K562 (cell line): Measurements from ENCODE around the gene LMAN2. TPM values are rescaled to one million over a fixed set of nuclear protein-coding genes. Genes with fewer than 3 reads are reported as not detected.

Experiments
- ATAC-seq: fragments of 200-7000 bp; cut with Tn5 transposase; 3 replicates; pipeline ENCODE4 v1.9.1; 2020; ENCODE audit warnings: moderate library complexity
- BruUV-seq: library from RNA; stranded (reverse); fragments of 400-500 nt; replicated peaks from 2 replicates; lab custom pipeline; 2021; lab: Mats Ljungman, UMichigan
- CTCF ChIA-PET: fragments of 300-600 bp; formaldehyde crosslinking; extraction: SDS; loops from one replicate; lab custom pipeline; 2021; ENCODE audit warnings: low intra/inter-chr PET ratio; lab: Yijun Ruan, JAX
- POLR2A ChIA-PET: fragments of 300-600, 350-650 bp; sonication (Branson Sonifier 250); formaldehyde crosslinking; extraction: SDS; loops from one replicate; lab custom pipeline; 2021; ENCODE audit warnings: antibody characterized with exemption, inconsistent platforms; lab: Yijun Ruan, JAX
- DNase-seq, 4 experiments: peaks; one replicate each; pipeline versions ENCODE4 v3.0.0 to v3.0.0-alpha.2; 2011 to 2018; ENCODE audit warnings: low spot score in 3 of 4, mixed read lengths in 3 of 4; ENCODE audit errors: extremely low read depth in 1 of 4
- FAIRE-seq: peaks from 2 replicates; lab custom pipeline; 2011; peaks lifted over from hg19 to GRCh38; lab: Jason Lieb, UNC
- H2AFZ ChIP-seq: 2 replicates; pipeline ENCODE4 v1.6.0; 2011; ENCODE audit warnings: low read depth, low read length, control low read depth, inconsistent platforms
- H3K27ac ChIP-seq: fragments of 200-600 bp; 3 replicates; pipeline ENCODE4 v1.8.0; 2011; ENCODE audit warnings: low read depth, mild to moderate bottlenecking, control low read depth, inconsistent platforms, low read length, moderate library complexity, mixed read lengths; ENCODE audit errors: extremely low read depth
- H3K27me3 ChIP-seq, 2 experiments: fragments of 300-600 bp in 1 of 2; 2 replicates in 1 of 2; 3 replicates in 1 of 2; pipeline versions ENCODE4 v1.6.0 to v1.8.0; 2011; ENCODE audit warnings: inconsistent platforms in 2 of 2, low read length in 2 of 2, mild to moderate bottlenecking in 1 of 2, mixed read lengths in 1 of 2, moderate library complexity in 1 of 2; ENCODE audit not compliant: control insufficient read depth in 2 of 2, insufficient read depth in 2 of 2
- H3K36me3 ChIP-seq: fragments of 300-600 bp; 3 replicates; pipeline ENCODE4 v1.8.0; 2011; ENCODE audit warnings: mild to moderate bottlenecking, low read length, inconsistent platforms; ENCODE audit not compliant: control insufficient read depth, insufficient read depth
- H3K4me1 ChIP-seq, 2 experiments: fragments of 200-600 bp in 1 of 2; replicated peaks in 1 of 2; 2 replicates in 1 of 2; 3 replicates in 1 of 2; pipeline versions ENCODE4 v1.5.1 to v1.8.0; 2011; ENCODE audit warnings: inconsistent platforms in 2 of 2, low read length in 2 of 2, mild to moderate bottlenecking in 1 of 2, mixed read lengths in 1 of 2, moderate library complexity in 1 of 2; ENCODE audit not compliant: control insufficient read depth in 2 of 2, insufficient read depth in 2 of 2
- H3K4me2 ChIP-seq: 2 replicates; pipeline ENCODE4 v1.6.1; 2011; ENCODE audit warnings: low read length, control low read depth, inconsistent platforms, mixed read lengths; ENCODE audit not compliant: insufficient read depth
- H3K4me3 ChIP-seq: fragments of 200-600 bp; sonication (generic), shearing (Covaris generic); 2 replicates; pipeline ENCODE4 v1.5.1; 2016; ENCODE audit warnings: control low read depth, inconsistent platforms
- H3K79me2 ChIP-seq: fragments of 200-600 bp; 3 replicates; pipeline ENCODE4 v1.8.0; 2011; ENCODE audit warnings: low read length, inconsistent platforms; ENCODE audit not compliant: control insufficient read depth, insufficient read depth
- H3K9ac ChIP-seq, 2 experiments: 2 replicates each; pipeline versions ENCODE4 v1.6.0 to v1.6.1; 2011; ENCODE audit warnings: low read depth in 2 of 2, low read length in 2 of 2, control low read depth in 1 of 2, inconsistent platforms in 1 of 2, mild to moderate bottlenecking in 1 of 2, mixed read lengths in 1 of 2; ENCODE audit not compliant: insufficient read depth in 1 of 2
- H3K9me1 ChIP-seq: one replicate; pipeline ENCODE4 v1.6.0; 2011; ENCODE audit warnings: inconsistent platforms, mild to moderate bottlenecking, low read length, moderate library complexity; ENCODE audit not compliant: control insufficient read depth, insufficient read depth
- H3K9me3 ChIP-seq: replicated peaks from 2 replicates; pipeline ENCODE4 v1.5.1; 2011; ENCODE audit warnings: low read depth, low read length, inconsistent platforms; ENCODE audit not compliant: control insufficient read depth, insufficient read depth
- H4K20me1 ChIP-seq: replicated peaks from 2 replicates; pipeline ENCODE4 v1.6.1; 2011; ENCODE audit warnings: low read length, inconsistent platforms, mixed read lengths; ENCODE audit not compliant: control insufficient read depth, insufficient read depth
- ARID2 ChIP-seq: fragments of 450-650 bp; IDR thresholded peaks from 2 replicates; pipeline ENCODE4 v1.6.1; 2017; ENCODE audit warnings: antibody characterized with exemption, mild to moderate bottlenecking
- BRD4 ChIP-seq: fragments of 200-600 bp; sonication (generic); IDR thresholded peaks from 2 replicates; pipeline ENCODE4 v1.6.1; 2017; ENCODE audit warnings: inconsistent platforms
- HDAC8 ChIP-seq: fragments of 450-650 bp; IDR thresholded peaks from 2 replicates; pipeline ENCODE4 v1.6.1; 2016; ENCODE audit warnings: mild to moderate bottlenecking, missing genetic modification characterization, moderate library complexity, missing compliant biosample characterization
- KLF6 ChIP-seq: fragments of 250-450 bp; sonication (Bioruptor Pico); IDR thresholded peaks from 2 replicates; pipeline ENCODE4 v1.4.0; 2020; ENCODE audit warnings: mild to moderate bottlenecking, moderate library complexity, borderline replicate concordance
- LCOR ChIP-seq: sonication (generic); formaldehyde crosslinking; IDR thresholded peaks from 2 replicates; pipeline ENCODE4 v1.8.0; 2022; ENCODE audit warnings: mild to moderate bottlenecking, missing genetic modification reagents
- PYGO2 ChIP-seq: fragments of 450-650 bp; IDR thresholded peaks from 2 replicates; pipeline ENCODE4 v1.6.1; 2016; ENCODE audit warnings: mild to moderate bottlenecking, missing genetic modification characterization, moderate library complexity, missing compliant biosample characterization
- TEAD1 ChIP-seq, 2 experiments: fragments of 450-650 bp in 1 of 2; sonication (generic) in 1 of 2; formaldehyde crosslinking; IDR thresholded peaks; 2 replicates each; pipeline versions ENCODE4 v1.4.0 to v1.8.0; 2020 to 2022; ENCODE audit warnings: mild to moderate bottlenecking in 2 of 2, missing genetic modification reagents in 1 of 2
- ZFP1 ChIP-seq: fragments of 450-650 bp; formaldehyde crosslinking; IDR thresholded peaks from 2 replicates; pipeline ENCODE4 v1.4.0; 2020; ENCODE audit warnings: mild to moderate bottlenecking, mixed read lengths
- ZNF445 ChIP-seq: fragments of 250-450 bp; sonication (Bioruptor Pico); IDR thresholded peaks from 2 replicates; pipeline ENCODE4 v1.4.0; 2020; ENCODE audit warnings: low read depth, mild to moderate bottlenecking, moderate library complexity
- ZNF57 ChIP-seq: fragments of 450-650 bp; formaldehyde crosslinking; IDR thresholded peaks from 2 replicates; pipeline ENCODE4 v1.4.0; 2020; ENCODE audit warnings: mild to moderate bottlenecking, moderate library complexity
- WGBS: fragments of 100-300 bp; shearing (Covaris generic); methylation state at CpG from one replicate; pipeline ENCODE4 v1.1.6; 2016; ENCODE audit warnings: low coverage, mixed read lengths; ENCODE audit not compliant: insufficient coverage; ENCODE audit errors: missing lambda C conversion rate; 5-methylcytosine and 5-hydroxymethylcytosine counted together
- in situ Hi-C: fragments of 300-500 bp; cut with MboI; formaldehyde crosslinking; loops from 4 replicates; pipeline ENCODE4 v1.15.0; 2018; ENCODE audit warnings: inconsistent platforms, mixed read lengths
- intact Hi-C: fragments of 100-400 bp; cut with micrococcal nuclease; formaldehyde crosslinking; loops from 2 replicates; pipeline ENCODE4 v1.14.2; 2022
- polyA plus RNA-seq, 8 experiments: library from polyadenylated mRNA; depleted of rRNA in 4 of 8; stranded (reverse) in 5 of 8; unstranded in 3 of 8; fragments of >200 nt; fragmentation: Nextera tagmentation in 2 of 8; fragmentation: Illumina TruSeq in 1 of 8; extraction: Ambion mirVana in 2 of 8; extraction: Trizol in 1 of 8; gene quantifications; 2 replicates each; pipeline versions ENCODE4 v1.2.1 to v1.2.3, GENCODE V29; 2011 to 2014; ENCODE audit warnings: inconsistent platforms in 1 of 8, missing spikeins in 1 of 8
- total RNA-seq, 7 experiments: library from RNA; depleted of rRNA in 6 of 7; stranded (reverse); fragments of >200 nt in 6 of 7; fragmentation: Illumina TruSeq in 2 of 7; extraction: Trizol in 2 of 7; gene quantifications; 2 replicates each; pipeline versions ENCODE4 v1.2.1 to v1.2.3, GENCODE V29; 2011 to 2021; ENCODE audit warnings: low replicate concordance in 1 of 7
- TF ChIP-seq, protein P1 (sequence below): fragments of 250-450 bp; sonication (Bioruptor Pico); IDR thresholded peaks from 2 replicates; pipeline ENCODE4 v1.4.0; 2020; ENCODE audit warnings: borderline replicate concordance
- TF ChIP-seq, protein P2 (sequence below): fragments of 450-650 bp; IDR thresholded peaks from 2 replicates; pipeline ENCODE4 v1.6.1; 2016; ENCODE audit warnings: missing biosample characterization, missing genetic modification characterization
- TF ChIP-seq, protein P3 (sequence below), 3 experiments: fragments of 200-800 bp in 1 of 3; fragments of 250-450 bp in 1 of 3; fragments of 450-650 bp in 1 of 3; sonication (Bioruptor Pico) in 1 of 3; sonication (Bioruptor generic) in 1 of 3; formaldehyde crosslinking in 1 of 3; IDR thresholded peaks; 2 replicates each; pipeline versions ENCODE4 v1.6.1 to v1.8.0; 2016 to 2022; ENCODE audit warnings: mild to moderate bottlenecking in 2 of 3, missing genetic modification characterization in 2 of 3, missing compliant biosample characterization in 1 of 3, moderate library complexity in 1 of 3

Gene LMAN2
- total and polyA plus RNA-seq, 9 of the 15 experiments (the other 6 are each of a cell fraction or from before 2014, with no cell fraction given) = 2.7 to 254 (median 136) TPM

DNA sequence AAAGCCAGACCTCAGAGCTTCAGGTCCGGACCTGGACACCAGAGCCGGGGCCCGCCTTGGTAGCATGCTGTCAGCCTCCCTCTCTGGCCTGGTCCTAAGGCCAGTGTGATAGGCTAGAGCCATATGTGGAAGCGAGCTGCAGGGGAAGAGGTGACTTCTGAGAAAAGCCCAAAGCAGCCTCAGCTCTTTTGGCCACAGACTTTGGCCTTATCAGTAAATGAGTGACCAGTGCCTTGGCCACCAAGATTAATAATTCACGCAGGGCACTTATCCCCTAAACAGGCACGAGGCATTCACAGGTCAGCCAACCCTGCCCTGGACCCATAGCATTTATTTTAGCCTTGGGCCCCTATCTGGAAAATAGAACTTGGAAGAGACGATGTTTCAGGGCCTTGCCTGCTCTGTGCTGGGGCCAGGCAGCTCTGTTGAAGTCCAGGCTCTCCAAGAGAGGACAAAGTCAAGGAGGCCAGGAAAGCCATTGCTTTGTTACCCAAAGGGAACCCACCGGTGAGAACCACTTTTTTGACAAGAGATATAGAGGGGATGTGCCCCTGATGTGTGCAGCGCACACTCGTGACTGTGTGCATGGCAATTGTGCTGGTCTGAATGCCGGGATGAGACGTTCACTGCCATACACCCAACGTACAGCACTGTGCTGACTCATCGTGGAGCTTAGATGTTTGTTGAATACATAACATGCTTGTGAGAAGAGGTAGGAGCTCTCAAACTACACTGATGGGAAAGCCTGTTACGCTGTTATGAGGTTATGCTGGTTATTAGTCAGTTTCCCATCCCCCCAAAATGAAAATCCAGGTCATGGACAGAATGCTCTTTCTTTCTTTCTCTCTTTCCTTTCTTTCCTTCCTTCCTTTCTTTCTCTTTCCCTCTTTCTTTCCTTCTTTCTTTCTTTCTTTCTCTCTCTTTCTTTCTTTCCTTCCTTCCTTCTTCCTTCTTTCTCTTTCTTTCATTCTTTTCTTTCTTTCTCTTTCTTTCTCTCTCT lies 27.7 kb upstream of the LMAN2 start:
- FAIRE-seq (peak; percentile 97), DNase-seq (peak; percentile 70 to 91 (median 77)), ATAC-seq (peak; percentile 93)
- Histone ChIP-seq H3K79me2 (no peaks in the 10 kb centered on the region), H3K4me2 (peak overlapping the region; percentile 64), H4K20me1 (no peaks in the 10 kb centered on the region), H3K27me3 (no peaks in the 10 kb centered on the region; a peak in 1 of 5 replicates), H3K9ac (peak overlapping the region; percentile 53 to 65), H2AFZ (peak overlapping the region; percentile 97), H3K4me1 (peaks cover 16 to 29% of the 10 kb centered on the region in 2 experiments), H3K9me3 (no peaks in the 10 kb centered on the region), H3K9me1 (peaks cover 4% of the 10 kb centered on the region), H3K4me3 (no peak overlapping the region), H3K36me3 (no peaks in the 10 kb centered on the region), H3K27ac (peak overlapping the region; percentile 88)
- intact Hi-C loops = no loop called here
- BruUV-seq = no TSS peak
- POLR2A ChIA-PET = interaction anchor here (0.5 to 2.3 kb wide), 25 partner anchors 9 to 1848 kb away, joined by 3 to 18 read pairs (median 4); partner anchors contain the start of genes GRK6, LMAN2 and PDLIM7
- in situ Hi-C loops = no loop called here
- CTCF ChIA-PET = interaction anchor here (0.6 kb wide), 1 partner anchor 76 kb away, joined by 4 read pairs; no protein-coding TSS in a partner anchor
- 9% methylated on average over 15 of the region's 15 CpGs for WGBS
- TF ChIP-seq ZNF445 (CRISPR knock-in tag) (peak; percentile 81; the same call in 1 of the 2 replicates), PYGO2 (tag) (peak; percentile 56; the same call in 1 of the 2 replicates), LCOR (CRISPR knock-in tag) (peak; percentile 28; the same call in 1 of the 2 replicates), TEAD1 (CRISPR knock-in tag; IDR thresholded peaks at IDR 0.05) (0 out of 4 replicates have a peak, but pooled peaks of 1 of the 2 experiments have one; percentile 38), BRD4 (no peak; the same call in 1 of the 2 replicates), ZNF57 (CRISPR knock-in tag) (no peak), ZFP1 (CRISPR knock-in tag) (0 out of 2 replicates have a peak, but pooled peaks have one; percentile 2), HDAC8 (tag) (peak; percentile 89), KLF6 (CRISPR knock-in tag) (peak; percentile 20; the same call in 1 of the 2 replicates), ARID2 (peak; percentile 74; the same call in 1 of the 2 replicates)
- TF ChIP-seq, protein P1, sequence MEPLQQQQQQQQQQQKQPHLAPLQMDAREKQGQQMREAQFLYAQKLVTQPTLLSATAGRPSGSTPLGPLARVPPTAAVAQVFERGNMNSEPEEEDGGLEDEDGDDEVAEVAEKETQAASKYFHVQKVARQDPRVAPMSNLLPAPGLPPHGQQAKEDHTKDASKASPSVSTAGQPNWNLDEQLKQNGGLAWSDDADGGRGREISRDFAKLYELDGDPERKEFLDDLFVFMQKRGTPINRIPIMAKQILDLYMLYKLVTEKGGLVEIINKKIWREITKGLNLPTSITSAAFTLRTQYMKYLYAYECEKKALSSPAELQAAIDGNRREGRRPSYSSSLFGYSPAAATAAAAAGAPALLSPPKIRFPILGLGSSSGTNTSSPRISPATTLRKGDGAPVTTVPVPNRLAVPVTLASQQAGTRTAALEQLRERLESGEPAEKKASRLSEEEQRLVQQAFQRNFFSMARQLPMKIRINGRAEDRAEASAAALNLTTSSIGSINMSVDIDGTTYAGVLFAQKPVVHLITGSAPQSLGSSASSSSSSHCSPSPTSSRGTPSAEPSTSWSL (CRISPR knock-in tag) = no peak
- TF ChIP-seq, protein P2, sequence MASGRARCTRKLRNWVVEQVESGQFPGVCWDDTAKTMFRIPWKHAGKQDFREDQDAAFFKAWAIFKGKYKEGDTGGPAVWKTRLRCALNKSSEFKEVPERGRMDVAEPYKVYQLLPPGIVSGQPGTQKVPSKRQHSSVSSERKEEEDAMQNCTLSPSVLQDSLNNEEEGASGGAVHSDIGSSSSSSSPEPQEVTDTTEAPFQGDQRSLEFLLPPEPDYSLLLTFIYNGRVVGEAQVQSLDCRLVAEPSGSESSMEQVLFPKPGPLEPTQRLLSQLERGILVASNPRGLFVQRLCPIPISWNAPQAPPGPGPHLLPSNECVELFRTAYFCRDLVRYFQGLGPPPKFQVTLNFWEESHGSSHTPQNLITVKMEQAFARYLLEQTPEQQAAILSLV (tag) = peak; percentile 66
- TF ChIP-seq, protein P3, sequence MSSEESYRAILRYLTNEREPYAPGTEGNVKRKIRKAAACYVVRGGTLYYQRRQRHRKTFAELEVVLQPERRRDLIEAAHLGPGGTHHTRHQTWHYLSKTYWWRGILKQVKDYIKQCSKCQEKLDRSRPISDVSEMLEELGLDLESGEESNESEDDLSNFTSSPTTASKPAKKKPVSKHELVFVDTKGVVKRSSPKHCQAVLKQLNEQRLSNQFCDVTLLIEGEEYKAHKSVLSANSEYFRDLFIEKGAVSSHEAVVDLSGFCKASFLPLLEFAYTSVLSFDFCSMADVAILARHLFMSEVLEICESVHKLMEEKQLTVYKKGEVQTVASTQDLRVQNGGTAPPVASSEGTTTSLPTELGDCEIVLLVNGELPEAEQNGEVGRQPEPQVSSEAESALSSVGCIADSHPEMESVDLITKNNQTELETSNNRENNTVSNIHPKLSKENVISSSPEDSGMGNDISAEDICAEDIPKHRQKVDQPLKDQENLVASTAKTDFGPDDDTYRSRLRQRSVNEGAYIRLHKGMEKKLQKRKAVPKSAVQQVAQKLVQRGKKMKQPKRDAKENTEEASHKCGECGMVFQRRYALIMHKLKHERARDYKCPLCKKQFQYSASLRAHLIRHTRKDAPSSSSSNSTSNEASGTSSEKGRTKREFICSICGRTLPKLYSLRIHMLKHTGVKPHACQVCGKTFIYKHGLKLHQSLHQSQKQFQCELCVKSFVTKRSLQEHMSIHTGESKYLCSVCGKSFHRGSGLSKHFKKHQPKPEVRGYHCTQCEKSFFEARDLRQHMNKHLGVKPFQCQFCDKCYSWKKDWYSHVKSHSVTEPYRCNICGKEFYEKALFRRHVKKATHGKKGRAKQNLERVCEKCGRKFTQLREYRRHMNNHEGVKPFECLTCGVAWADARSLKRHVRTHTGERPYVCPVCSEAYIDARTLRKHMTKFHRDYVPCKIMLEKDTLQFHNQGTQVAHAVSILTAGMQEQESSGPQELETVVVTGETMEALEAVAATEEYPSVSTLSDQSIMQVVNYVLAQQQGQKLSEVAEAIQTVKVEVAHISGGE (CRISPR knock-in tag; IDR thresholded peaks at IDR 0.05) = peak in 1 of 3 experiments; percentile 74; a peak in 2 of 6 replicates
